Thyroid gland (tissue), 4 donors: ENCODE results near the gene NR0B1. TPM values are rescaled to one million over a fixed set of nuclear protein-coding genes. Genes with fewer than 3 reads are reported as not detected.

Source experiments
- DNase-seq, 2 donors: peaks; one replicate each; pipeline ENCODE4 v3.0.0-alpha.2; 2019
- H3K27ac ChIP-seq, 3 donors: fragments of 200-600 bp; sonication (generic); 1 replicate in 2 of 3; 2 replicates in 1 of 3; pipeline ENCODE4 v1.5.1; 2016 to 2019; ENCODE audit warnings: mild to moderate bottlenecking in 1 of 3, moderate library complexity in 1 of 3
- H3K27me3 ChIP-seq: fragments of 200-600 bp; sonication (generic); one replicate; pipeline ENCODE4 v1.5.1; 2019
- H3K36me3 ChIP-seq, 2 donors: fragments of 200-600 bp; sonication (generic); one replicate each; pipeline ENCODE4 v1.5.1; 2016 to 2019
- H3K4me1 ChIP-seq, 2 donors: fragments of 200-600 bp; sonication (generic); one replicate each; pipeline ENCODE4 v1.5.1; 2017 to 2019
- H3K4me3 ChIP-seq, 3 donors: fragments of 200-600 bp; sonication (generic); replicated peaks in 1 of 3; 1 replicate in 2 of 3; 2 replicates in 1 of 3; pipeline ENCODE4 v1.5.1; 2016; ENCODE audit warnings: mild to moderate bottlenecking in 1 of 3
- H3K9me3 ChIP-seq: fragments of 200-600 bp; sonication (generic); one replicate; pipeline ENCODE4 v1.5.1; 2017
- POLR2A ChIP-seq, 2 donors: fragments of 450-650 bp; IDR thresholded peaks; one replicate each; pipeline ENCODE4 v1.6.1; 2017; ENCODE audit warnings: antibody characterized with exemption in 2 of 2, mild to moderate bottlenecking in 2 of 2, moderate library complexity in 1 of 2
- WGBS, 2 donors: methylation state at CpG; one replicate each; pipeline ENCODE4 v1.1.5; 2017; 5-methylcytosine and 5-hydroxymethylcytosine counted together
- intact Hi-C: fragments of 100-400 bp; cut with DNase I; formaldehyde crosslinking; loops from one replicate; pipeline ENCODE4 v1.15.1; 2023
- total RNA-seq, 4 donors: library from RNA; depleted of rRNA; stranded (reverse); fragments of >200 nt; gene quantifications; one replicate each; pipeline ENCODE4 v1.2.3, GENCODE V29; 2016
- TF ChIP-seq, protein P1 (sequence below), 6 experiments: fragments of 200-600 bp in 3 of 6; fragments of 450-650 bp in 3 of 6; sonication (generic) in 3 of 6; IDR thresholded peaks; one replicate each; pipeline ENCODE4 v1.5.1; 2016 to 2019; ENCODE audit warnings: antibody characterized with exemption in 6 of 6, mild to moderate bottlenecking in 2 of 6, inconsistent platforms in 1 of 6, moderate library complexity in 1 of 6

Gene NR0B1
- total RNA-seq, 4 donors from 2014 or later = 0.13 TPM; not detected in 3

DNA sequence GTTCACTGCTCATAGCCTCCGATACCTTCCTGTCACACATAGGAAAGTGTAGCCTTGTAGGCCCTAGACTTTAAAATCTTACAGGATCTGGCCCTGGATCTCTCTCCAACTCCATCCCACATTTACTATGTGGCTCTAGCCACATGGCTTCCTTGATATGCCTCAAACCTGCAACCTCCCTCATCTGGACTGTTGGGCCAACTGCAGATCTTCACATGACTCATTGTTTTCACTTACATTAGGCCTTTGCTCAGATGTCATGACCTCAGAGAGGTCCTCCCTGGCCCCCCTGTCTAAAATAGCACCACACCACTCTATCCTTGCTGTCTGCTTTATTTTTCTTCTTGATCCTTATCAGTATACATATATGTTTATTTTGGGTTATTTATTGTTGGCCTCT is 8.1 kb upstream of the NR0B1 start:
- H3K9me3 ChIP-seq = no peaks in the 10 kb centered on the region
- intact Hi-C loops = no loop called here

DNA sequence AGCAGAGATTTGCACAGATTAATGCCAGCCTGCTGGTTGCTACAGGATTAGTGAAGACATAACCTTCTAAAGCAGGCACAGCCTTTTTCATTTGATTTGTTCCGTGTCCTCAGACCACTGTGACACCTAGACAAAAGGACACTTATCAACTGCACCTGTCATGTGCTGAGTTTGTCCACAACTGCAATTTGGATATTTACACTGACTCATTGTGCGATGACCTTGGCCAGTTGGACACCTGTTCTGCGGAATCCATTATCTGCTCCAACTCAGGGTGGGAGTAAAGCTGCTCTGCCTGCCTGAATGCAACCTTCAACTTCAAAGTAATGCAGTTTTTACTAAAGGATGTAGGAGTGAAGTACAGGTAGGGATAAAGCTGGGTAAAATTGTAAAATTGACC is 4.1 kb upstream of the NR0B1 start:
- no peak for DNase-seq
- no peak overlapping the region for H3K27ac ChIP-seq
- H3K4me3 ChIP-seq = no peak overlapping the region
- intact Hi-C loops = no loop called here
- no peaks in the 10 kb centered on the region for H3K27me3 ChIP-seq
- no peaks in the 10 kb centered on the region for H3K9me3 ChIP-seq
- TF ChIP-seq, protein P1, sequence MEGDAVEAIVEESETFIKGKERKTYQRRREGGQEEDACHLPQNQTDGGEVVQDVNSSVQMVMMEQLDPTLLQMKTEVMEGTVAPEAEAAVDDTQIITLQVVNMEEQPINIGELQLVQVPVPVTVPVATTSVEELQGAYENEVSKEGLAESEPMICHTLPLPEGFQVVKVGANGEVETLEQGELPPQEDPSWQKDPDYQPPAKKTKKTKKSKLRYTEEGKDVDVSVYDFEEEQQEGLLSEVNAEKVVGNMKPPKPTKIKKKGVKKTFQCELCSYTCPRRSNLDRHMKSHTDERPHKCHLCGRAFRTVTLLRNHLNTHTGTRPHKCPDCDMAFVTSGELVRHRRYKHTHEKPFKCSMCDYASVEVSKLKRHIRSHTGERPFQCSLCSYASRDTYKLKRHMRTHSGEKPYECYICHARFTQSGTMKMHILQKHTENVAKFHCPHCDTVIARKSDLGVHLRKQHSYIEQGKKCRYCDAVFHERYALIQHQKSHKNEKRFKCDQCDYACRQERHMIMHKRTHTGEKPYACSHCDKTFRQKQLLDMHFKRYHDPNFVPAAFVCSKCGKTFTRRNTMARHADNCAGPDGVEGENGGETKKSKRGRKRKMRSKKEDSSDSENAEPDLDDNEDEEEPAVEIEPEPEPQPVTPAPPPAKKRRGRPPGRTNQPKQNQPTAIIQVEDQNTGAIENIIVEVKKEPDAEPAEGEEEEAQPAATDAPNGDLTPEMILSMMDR (IDR thresholded peaks at IDR 0.05) = no peak
- TF ChIP-seq POLR2A (IDR thresholded peaks at IDR 0.05) = no peak
- no peaks in the 10 kb centered on the region for H3K4me1 ChIP-seq
- H3K36me3 ChIP-seq = no peaks in the 10 kb centered on the region
- 79 to 94% methylated on average over 3 of the region's 3 CpGs for WGBS, 2 donors

More for the DNA sequence above, 8.1 kb upstream of the NR0B1 start:
- Histone ChIP-seq H3K27ac (no peak overlapping the region), H3K36me3 (no peaks in the 10 kb centered on the region), H3K27me3 (no peaks in the 10 kb centered on the region), H3K4me3 (no peak overlapping the region), H3K4me1 (no peaks in the 10 kb centered on the region)
- 100% methylated on average over 1 of the region's 1 CpG for whole genome bisulfite sequencing, 2 donors
- DNase-seq = no peak
- no peak for TF ChIP-seq POLR2A (IDR thresholded peaks at IDR 0.05)
- TF ChIP-seq, protein P1 (IDR thresholded peaks at IDR 0.05) = no peak

- TF ChIP-seq, protein P1 (IDR thresholded peaks at IDR 0.05) = no peak
- TF ChIP-seq POLR2A (IDR thresholded peaks at IDR 0.05) = no peak
- H3K4me3 ChIP-seq = no peak overlapping the region
- no peaks in the 10 kb centered on the region for H3K4me1 ChIP-seq
- no peaks in the 10 kb centered on the region for H3K27me3 ChIP-seq
- no peak overlapping the region for H3K27ac ChIP-seq
- DNase-seq = no peak
- no peaks in the 10 kb centered on the region for H3K9me3 ChIP-seq
- intact Hi-C loops = no loop called here
- WGBS, 2 donors = 90 to 94% methylated on average over 5 of the region's 5 CpGs
- H3K36me3 ChIP-seq = no peaks in the 10 kb centered on the region
These were observed 3.7 kb upstream of the NR0B1 start for GRCh38 chrX:30312858-30313257.

DNA sequence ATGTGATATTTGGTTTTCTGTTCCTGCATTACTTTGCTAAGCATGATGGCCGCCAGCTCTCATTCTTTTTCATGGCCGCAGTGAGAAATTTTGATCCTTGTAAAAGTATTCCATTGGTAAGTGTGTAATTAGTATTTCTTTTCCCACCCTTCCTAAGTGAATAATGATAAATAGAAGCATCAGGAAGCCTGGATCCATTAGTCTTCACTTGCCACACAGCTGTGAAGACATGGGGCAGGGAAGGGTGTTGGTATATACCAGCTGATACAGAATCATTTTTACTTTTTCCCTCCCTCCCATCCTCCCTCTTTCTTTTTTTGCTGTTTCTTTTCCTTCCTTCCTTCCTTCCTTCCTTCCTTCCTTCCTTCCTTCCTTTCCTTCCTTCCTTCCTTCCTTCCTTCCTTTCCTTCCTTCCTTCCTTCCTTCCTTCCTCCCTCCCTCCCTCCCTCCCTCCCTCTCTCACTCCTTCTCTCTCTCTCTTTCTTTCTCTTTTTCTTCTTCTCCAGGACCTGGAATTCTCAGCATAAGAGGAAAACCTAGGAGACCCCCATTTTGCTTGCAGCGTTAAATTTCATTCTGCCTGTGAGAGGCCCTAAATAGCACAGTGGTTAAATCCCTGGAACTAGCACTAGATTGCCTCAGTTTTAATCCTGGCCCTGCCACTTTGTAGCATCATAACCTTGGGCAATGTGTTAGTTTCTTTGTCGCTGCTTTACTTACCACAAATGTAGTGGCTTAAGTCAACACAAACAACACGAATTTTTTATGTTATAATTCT is 1.4 kb upstream of the NR0B1 start:
- no peaks in the 10 kb centered on the region for H3K4me1 ChIP-seq
- 73 to 78% methylated on average over 5 of the region's 5 CpGs for WGBS, 2 donors
- peaks cover 6% of the 10 kb centered on the region for H3K27me3 ChIP-seq
- no peaks in the 10 kb centered on the region for H3K36me3 ChIP-seq
- DNase-seq = no peak
- intact Hi-C loops = no loop called here
- H3K4me3 ChIP-seq = no peak overlapping the region
- H3K9me3 ChIP-seq = no peaks in the 10 kb centered on the region
- no peak overlapping the region for H3K27ac ChIP-seq
- TF ChIP-seq POLR2A (IDR thresholded peaks at IDR 0.05) = no peak
- TF ChIP-seq, protein P1 (IDR thresholded peaks at IDR 0.05) = no peak

DNA sequence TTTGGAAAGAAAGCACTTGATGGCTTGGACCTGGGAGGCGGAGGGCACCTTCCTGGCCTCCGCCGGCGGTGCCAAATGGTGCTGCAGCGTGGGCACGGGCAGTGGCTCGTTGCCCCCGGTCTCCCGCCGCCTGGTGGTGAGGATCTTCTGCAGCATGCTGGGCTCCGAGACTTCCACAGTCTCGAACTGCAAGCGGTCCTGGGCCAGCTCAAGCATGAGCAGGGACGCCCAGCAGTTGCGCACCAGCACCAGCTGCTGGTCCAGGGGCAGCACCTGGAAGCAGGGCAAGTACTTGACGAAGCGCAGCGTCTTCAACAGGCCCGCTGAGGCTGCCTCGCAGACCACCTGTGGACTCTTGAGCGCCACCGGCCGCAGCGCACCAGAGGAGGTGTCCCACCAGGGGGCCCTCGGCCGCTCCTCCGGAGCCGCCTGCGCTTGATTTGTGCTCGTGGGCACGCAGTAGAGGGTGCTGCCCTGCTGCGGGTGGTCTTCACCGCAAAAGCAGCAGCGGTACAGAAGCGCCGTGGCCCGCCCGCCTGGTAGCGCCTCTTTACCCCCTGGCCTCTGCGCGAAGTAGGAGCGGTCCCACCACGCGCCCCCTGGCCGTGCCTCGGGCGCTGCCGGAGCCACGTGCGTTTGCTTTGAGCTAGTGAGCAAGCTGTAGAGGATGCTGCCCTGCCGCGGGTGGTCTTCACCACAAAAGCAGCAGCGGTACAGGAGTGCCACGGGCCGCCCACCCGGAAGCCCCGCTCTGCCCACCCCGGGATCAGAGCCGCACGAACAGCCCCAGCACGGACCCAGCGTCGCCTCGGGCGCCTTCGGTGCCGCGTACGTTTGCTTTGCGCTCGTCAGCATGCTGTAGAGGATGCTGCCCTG is 689 bp downstream of the NR0B1 start:
- Histone ChIP-seq H3K27me3 (peaks cover 6% of the 10 kb centered on the region), H3K9me3 (no peaks in the 10 kb centered on the region), H3K36me3 (no peaks in the 10 kb centered on the region), H3K27ac (no peak overlapping the region), H3K4me3 (no peak overlapping the region), H3K4me1 (no peaks in the 10 kb centered on the region)
- TF ChIP-seq POLR2A (IDR thresholded peaks at IDR 0.05) = no peak
- TF ChIP-seq, protein P1 (IDR thresholded peaks at IDR 0.05) = no peak
- intact Hi-C loops = no loop called here
- no peak for DNase-seq
- 8% methylated on average over 8 of the region's 71 CpGs; no CpG with 5 or more reads in 1 of the 2 donors for WGBS, 2 donors
